T-cell (primary cell): Measurements from ENCODE around the gene EBNA1BP2. TPM values are rescaled to one million over a fixed set of nuclear protein-coding genes. Genes with fewer than 3 reads are reported as not detected.

Source experiments
- ATAC-seq, 4 experiments: fragments of 200-7000 bp in 3 of 4; fragments of 150-1000 bp in 1 of 4; cut with Tn5 transposase; replicated peaks in 1 of 4; 1 replicate in 3 of 4; 2 replicates in 1 of 4; pipeline ENCODE4 v1.10.0; 2021; ENCODE audit warnings: moderate library complexity in 3 of 4, mild to moderate bottlenecking in 2 of 4, moderate number of reproducible peaks in 1 of 4
- CTCF ChIA-PET, 2 donors: fragments of 300-600 bp; sonication (Branson Sonifier 250); formaldehyde crosslinking; loops; one replicate each; lab custom pipeline; 2022; ENCODE audit warnings: antibody characterized with exemption in 2 of 2; lab: Charles Lee
- POLR2A ChIA-PET, 2 donors: fragments of 300-600 bp; sonication (Branson Sonifier 250); formaldehyde crosslinking; loops; one replicate each; lab custom pipeline; 2022; ENCODE audit warnings: antibody characterized with exemption in 2 of 2; lab: Charles Lee
- DNase-seq, 35 experiments: peaks; one replicate each; pipeline versions ENCODE4 v3.0.0 to v3.0.0-alpha.2; 2013 to 2023
- H3K27ac ChIP-seq: one replicate; pipeline ENCODE4 v1.5.1; 2013; ENCODE audit warnings: low read length
- H3K27me3 ChIP-seq, 2 experiments: replicated peaks in 1 of 2; 1 replicate in 1 of 2; 2 replicates in 1 of 2; pipeline versions ENCODE4 v1.6.1 to v1.7.0; 2013; ENCODE audit warnings: low read length in 1 of 2, mixed read lengths in 1 of 2; ENCODE audit not compliant: control insufficient read depth in 2 of 2, insufficient read depth in 2 of 2; ENCODE audit errors: extremely low read depth in 1 of 2
- H3K36me3 ChIP-seq, 2 donors: 1 replicate in 1 of 2; 2 replicates in 1 of 2; pipeline versions ENCODE4 v1.6.1 to v1.7.0; 2013; ENCODE audit warnings: low read length in 1 of 2; ENCODE audit not compliant: control insufficient read depth in 2 of 2, insufficient read depth in 1 of 2; ENCODE audit errors: extremely low read depth in 1 of 2
- H3K4me1 ChIP-seq, 2 experiments: 1 replicate in 1 of 2; 2 replicates in 1 of 2; pipeline versions ENCODE4 v1.6.1 to v1.7.0; 2013; ENCODE audit warnings: low read length in 2 of 2, mixed read lengths in 1 of 2; ENCODE audit not compliant: insufficient read depth in 2 of 2, control insufficient read depth in 1 of 2; ENCODE audit errors: extremely low read depth in 1 of 2
- H3K4me3 ChIP-seq, 2 donors: 1 replicate in 1 of 2; 2 replicates in 1 of 2; pipeline versions ENCODE4 v1.5.1 to v1.7.0; 2013; ENCODE audit warnings: mild to moderate bottlenecking in 2 of 2, low read length in 1 of 2, moderate library complexity in 1 of 2; ENCODE audit not compliant: control insufficient read depth in 1 of 2; ENCODE audit errors: extremely low read depth in 1 of 2
- H3K9me3 ChIP-seq: 2 replicates; pipeline ENCODE4 v1.7.0; 2013
- H3K27ac Mint-ChIP-seq, 2 donors: one replicate each; pipeline ENCODE4 v1.8.0; 2020 to 2021; ENCODE audit warnings: mild to moderate bottlenecking in 2 of 2, mixed read lengths in 2 of 2
- H3K27me3 Mint-ChIP-seq, 2 donors: one replicate each; pipeline ENCODE4 v1.8.0; 2021 to 2022; ENCODE audit warnings: mixed read lengths in 2 of 2
- H3K36me3 Mint-ChIP-seq: one replicate; pipeline ENCODE4 v1.8.0; 2021; ENCODE audit warnings: mixed read lengths
- H3K4me1 Mint-ChIP-seq, 3 donors: one replicate each; pipeline ENCODE4 v1.8.0; 2020 to 2022; ENCODE audit warnings: mixed read lengths in 3 of 3, mild to moderate bottlenecking in 1 of 3
- H3K4me3 Mint-ChIP-seq, 3 donors: one replicate each; pipeline ENCODE4 v1.8.0; 2020 to 2022; ENCODE audit warnings: mild to moderate bottlenecking in 3 of 3, mixed read lengths in 3 of 3, moderate library complexity in 3 of 3
- H3K9me3 Mint-ChIP-seq, 3 donors: one replicate each; pipeline ENCODE4 v1.8.0; 2020 to 2022; ENCODE audit warnings: mixed read lengths in 3 of 3
- WGBS: methylation state at CpG from one replicate; pipeline ENCODE4 v1.1.5; 2013; ENCODE audit warnings: missing lambda C conversion rate; ENCODE audit not compliant: insufficient coverage; 5-methylcytosine and 5-hydroxymethylcytosine counted together
- total RNA-seq, 35 experiments: library from RNA in 6 of 35; stranded (reverse) in 6 of 35; fragments of 120-200 nt in 1 of 35; gene quantifications; one replicate each; pipeline versions ENCODE4 v1.2.1 to v1.2.4 and lab custom pipeline; 2013 to 2026

Gene EBNA1BP2
- total RNA-seq, 5 donors from 2014 or later (not counting 1 experiment from before 2014, with no cell fraction given), result 18.4 to 38.1 (median 31.2) TPM

GRCh38 chr1:43156026-43156425, 16.1 kb downstream of the EBNA1BP2 start:
- Histone ChIP-seq H3K4me3 (no peak overlapping the region), H3K36me3 (no peaks in the 10 kb centered on the region), H3K27me3 (peaks cover 0 to 12% of the 10 kb centered on the region in 2 experiments), H3K9me3 (no peaks in the 10 kb centered on the region), H3K27ac (no peak overlapping the region), H3K4me1 (no peaks in the 10 kb centered on the region)
- POLR2A ChIA-PET, result no interaction called here
- Mint-ChIP-seq H3K27me3 (peaks cover 12 to 14% of the 10 kb centered on the region in 2 donors), H3K4me3 (no peak overlapping the region), H3K36me3 (no peaks in the 10 kb centered on the region), H3K4me1 (no peaks in the 10 kb centered on the region), H3K9me3 (no peaks in the 10 kb centered on the region), H3K27ac (no peak overlapping the region)
- ATAC-seq (no peak), DNase-seq (no peak)
- CTCF ChIA-PET, result no interaction called here
- WGBS, result 83% methylated on average over 7 of the region's 7 CpGs

- Histone ChIP-seq H3K27me3 (peaks cover 2 to 25% of the 10 kb centered on the region in 2 experiments), H3K9me3 (no peaks in the 10 kb centered on the region), H3K4me1 (no peaks in the 10 kb centered on the region), H3K36me3 (no peaks in the 10 kb centered on the region), H3K27ac (no peak overlapping the region), H3K4me3 (no peak overlapping the region)
- Mint-ChIP-seq H3K36me3 (no peaks in the 10 kb centered on the region), H3K9me3 (no peaks in the 10 kb centered on the region), H3K4me1 (peaks cover 2 to 6% (median 4%) of the 10 kb centered on the region in 3 donors), H3K27me3 (peaks cover 32 to 35% of the 10 kb centered on the region in 2 donors), H3K27ac (no peak overlapping the region), H3K4me3 (no peak overlapping the region)
- WGBS, result no CpG with 5 or more reads among the region's 6 CpGs
- ATAC-seq, result no peak
- ChIA-PET CTCF (no interaction called here), POLR2A (no interaction called here)
- no peak for DNase-seq
These were observed 18.6 kb downstream of the EBNA1BP2 start for GRCh38 chr1:43153443-43153842.

GRCh38 chr1:43152866-43153265, 19.2 kb downstream of the EBNA1BP2 start:
- Mint-ChIP-seq H3K27me3 (peaks cover 35 to 37% of the 10 kb centered on the region in 2 donors), H3K36me3 (no peaks in the 10 kb centered on the region), H3K4me3 (no peak overlapping the region), H3K27ac (no peak overlapping the region), H3K4me1 (peaks cover 5 to 8% (median 6%) of the 10 kb centered on the region in 3 donors), H3K9me3 (no peaks in the 10 kb centered on the region)
- Histone ChIP-seq H3K4me3 (no peak overlapping the region), H3K36me3 (no peaks in the 10 kb centered on the region), H3K27ac (no peak overlapping the region), H3K4me1 (peaks cover 0 to 2% of the 10 kb centered on the region in 2 experiments), H3K9me3 (no peaks in the 10 kb centered on the region), H3K27me3 (peaks cover 2 to 30% of the 10 kb centered on the region in 2 experiments)
- DNase-seq (no peak), ATAC-seq (no peak)
- CTCF ChIA-PET, result interaction anchor here in 1 of 2 donors (0.5 kb wide), 1 partner anchor 78 kb away, joined by 3 read pairs; no protein-coding TSS in a partner anchor
- POLR2A ChIA-PET, result no interaction called here
- WGBS, result no CpG with 5 or more reads among the region's 4 CpGs

- Histone ChIP-seq H3K27me3 (peaks cover 2 to 44% of the 10 kb centered on the region in 2 experiments), H3K4me3 (no peak overlapping the region), H3K9me3 (no peaks in the 10 kb centered on the region), H3K4me1 (peaks cover 0 to 8% of the 10 kb centered on the region in 2 experiments), H3K36me3 (no peaks in the 10 kb centered on the region), H3K27ac (no peak overlapping the region)
- no peak overlapping the region for H3K27ac Mint-ChIP-seq
- ChIA-PET CTCF (no interaction called here), POLR2A (interaction anchor here in 1 of 2 donors (0.5 kb wide), 1 partner anchor 267 kb away, joined by 3 read pairs; no protein-coding TSS in a partner anchor)
- no peaks in the 10 kb centered on the region for H3K9me3 Mint-ChIP-seq
- H3K27me3 Mint-ChIP-seq, result peaks cover 54 to 59% of the 10 kb centered on the region in 2 donors
- ATAC-seq, result no peak
- H3K4me3 Mint-ChIP-seq, result no peak overlapping the region
- H3K36me3 Mint-ChIP-seq, result no peaks in the 10 kb centered on the region
- WGBS, result 64% methylated on average over 2 of the region's 5 CpGs
- peaks cover 8 to 10% (median 9%) of the 10 kb centered on the region in 3 donors for H3K4me1 Mint-ChIP-seq
- DNase-seq, result no peak
These were observed 22.2 kb downstream of the EBNA1BP2 start for GRCh38 chr1:43149889-43150288.

- WGBS, result 11% methylated on average over 30 of the region's 47 CpGs
- H3K36me3 Mint-ChIP-seq, result no peaks in the 10 kb centered on the region
These were observed 24.3 kb downstream of the EBNA1BP2 start for GRCh38 chr1:43147625-43148327.

GRCh38 chr1:43144237-43144636, 27.9 kb downstream of the EBNA1BP2 start:
- H3K27me3 ChIP-seq, result peaks cover 1 to 41% of the 10 kb centered on the region in 2 experiments
- no peak for DNase-seq

More at GRCh38 chr1:43147625-43148327, 24.3 kb downstream of the EBNA1BP2 start:
- no peak overlapping the region for H3K27ac ChIP-seq
- CTCF ChIA-PET, result no interaction called here
- H3K4me3 ChIP-seq, result peak overlapping the region in 1 of 2 donors; percentile 57
- POLR2A ChIA-PET, result no interaction called here
- no peaks in the 10 kb centered on the region for H3K9me3 Mint-ChIP-seq
- H3K27me3 Mint-ChIP-seq, result peaks cover 74 to 78% of the 10 kb centered on the region in 2 donors
- peaks cover 8 to 10% (median 9%) of the 10 kb centered on the region in 3 donors for H3K4me1 Mint-ChIP-seq
- peak overlapping the region in 1 of 3 donors; percentile 13 for H3K4me3 Mint-ChIP-seq
- no peak overlapping the region for H3K27ac Mint-ChIP-seq
- H3K36me3 ChIP-seq, result no peaks in the 10 kb centered on the region
- DNase-seq (peak in 20 of 35 experiments; percentile 1 to 27 (median 9)), ATAC-seq (peak in 3 of 4 experiments; percentile 40 to 73 (median 49))
- no peaks in the 10 kb centered on the region for H3K9me3 ChIP-seq
- peaks cover 2 to 49% of the 10 kb centered on the region in 2 experiments for H3K27me3 ChIP-seq
- peaks cover 0 to 8% of the 10 kb centered on the region in 2 experiments for H3K4me1 ChIP-seq

More at GRCh38 chr1:43144237-43144636, 27.9 kb downstream of the EBNA1BP2 start:
- Mint-ChIP-seq H3K9me3 (peaks cover 0 to 10% (median 2%) of the 10 kb centered on the region in 3 donors), H3K27ac (no peak overlapping the region), H3K36me3 (no peaks in the 10 kb centered on the region), H3K27me3 (peaks cover 54 to 67% of the 10 kb centered on the region in 2 donors), H3K4me1 (peaks cover 8 to 10% (median 9%) of the 10 kb centered on the region in 3 donors), H3K4me3 (no peak overlapping the region)
- no peak for ATAC-seq
- Histone ChIP-seq H3K4me1 (peaks cover 0 to 8% of the 10 kb centered on the region in 2 experiments), H3K27ac (no peak overlapping the region), H3K9me3 (no peaks in the 10 kb centered on the region), H3K36me3 (no peaks in the 10 kb centered on the region), H3K4me3 (no peak overlapping the region)
- ChIA-PET POLR2A (no interaction called here), CTCF (no interaction called here)
